ENCODE data around the gene TFEB.

DNA sequence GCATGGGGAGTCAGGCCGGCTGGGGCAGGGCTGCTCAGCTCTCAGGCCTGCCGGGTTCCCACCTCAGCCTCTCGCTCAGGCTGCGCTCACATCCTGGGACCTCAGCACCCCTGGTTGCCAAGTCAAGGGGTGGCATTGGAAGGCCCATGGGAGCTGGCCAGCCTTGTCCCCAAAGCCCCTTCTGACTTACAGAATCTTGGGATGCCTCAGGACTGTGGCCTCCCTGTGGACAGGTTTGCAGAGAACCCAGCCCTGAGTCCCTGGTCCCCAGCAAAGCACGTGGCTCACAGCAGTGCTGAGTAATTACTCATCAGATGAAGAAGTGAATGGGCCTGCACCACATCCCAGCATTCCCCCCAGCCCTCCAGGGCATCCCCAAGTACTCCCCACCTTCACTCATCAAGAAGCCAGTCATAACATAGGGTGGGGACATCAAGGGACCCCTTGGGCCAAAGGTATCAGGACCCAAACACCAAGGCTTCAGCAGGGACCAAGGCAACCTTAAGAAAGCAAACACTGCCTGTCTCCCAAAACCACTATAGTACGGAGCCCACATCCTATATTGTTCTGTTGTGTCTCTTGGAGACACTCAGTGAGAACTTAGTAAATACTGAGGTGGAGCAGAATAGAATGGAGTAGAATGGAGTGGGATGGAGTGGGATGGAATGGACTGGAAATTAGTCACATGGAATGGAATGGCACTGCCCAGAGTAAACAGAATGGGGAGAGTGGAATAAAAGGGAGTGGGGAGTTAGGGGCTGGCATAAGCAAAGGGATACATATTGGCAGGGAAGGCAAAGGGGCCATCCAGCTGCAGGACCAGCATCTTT lies 8.2 kb upstream of the TFEB start:
- TF ChIP-seq, protein P1, sequence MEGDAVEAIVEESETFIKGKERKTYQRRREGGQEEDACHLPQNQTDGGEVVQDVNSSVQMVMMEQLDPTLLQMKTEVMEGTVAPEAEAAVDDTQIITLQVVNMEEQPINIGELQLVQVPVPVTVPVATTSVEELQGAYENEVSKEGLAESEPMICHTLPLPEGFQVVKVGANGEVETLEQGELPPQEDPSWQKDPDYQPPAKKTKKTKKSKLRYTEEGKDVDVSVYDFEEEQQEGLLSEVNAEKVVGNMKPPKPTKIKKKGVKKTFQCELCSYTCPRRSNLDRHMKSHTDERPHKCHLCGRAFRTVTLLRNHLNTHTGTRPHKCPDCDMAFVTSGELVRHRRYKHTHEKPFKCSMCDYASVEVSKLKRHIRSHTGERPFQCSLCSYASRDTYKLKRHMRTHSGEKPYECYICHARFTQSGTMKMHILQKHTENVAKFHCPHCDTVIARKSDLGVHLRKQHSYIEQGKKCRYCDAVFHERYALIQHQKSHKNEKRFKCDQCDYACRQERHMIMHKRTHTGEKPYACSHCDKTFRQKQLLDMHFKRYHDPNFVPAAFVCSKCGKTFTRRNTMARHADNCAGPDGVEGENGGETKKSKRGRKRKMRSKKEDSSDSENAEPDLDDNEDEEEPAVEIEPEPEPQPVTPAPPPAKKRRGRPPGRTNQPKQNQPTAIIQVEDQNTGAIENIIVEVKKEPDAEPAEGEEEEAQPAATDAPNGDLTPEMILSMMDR (conservative IDR thresholded peaks at IDR 0.05): no peak
- no peak for TF ChIP-seq EZH2 (IDR thresholded peaks at IDR 0.05; ENCODE audit: low read depth)
